Astrocyte of the cerebellum (primary cell): Measurements from ENCODE around the gene ABHD6.
"Not testable (repeated sequence)": the region's sequence is repeated elsewhere in the genome, so short reads cannot be mapped to it uniquely, and the experiment has no call there.

Experiments
- DNase-seq: peaks from one replicate; pipeline ENCODE4 v3.0.0-alpha.2; 2011; ENCODE audit warnings: low read depth
- H3K4me3 ChIP-seq: 2 replicates; pipeline ENCODE4 v1.5.1; 2011; ENCODE audit warnings: mild to moderate bottlenecking, low read depth, low read length, moderate library complexity
- CTCF ChIP-seq: IDR thresholded peaks from 2 replicates; pipeline ENCODE4 v1.5.1; 2012; ENCODE audit warnings: low read length, low read depth, moderate library complexity, mild to moderate bottlenecking; ENCODE audit errors: missing control alignments
- in situ Hi-C: cut with HindIII; loops from 2 replicates; pipeline ENCODE4 v1.10.0; 2017; ENCODE audit warnings: low sequenced_read_pairs

Gene ABHD6

GRCh38 chr3:58287354-58287753 lies 49.8 kb downstream of the ABHD6 start:
- no peak for TF ChIP-seq CTCF
- DNase-seq: no peak
- in situ Hi-C loops: loop anchor here (5.0 kb wide), 1 partner anchor 95 kb away; no protein-coding TSS in a partner anchor
- no peak overlapping the region for H3K4me3 ChIP-seq

DNA sequence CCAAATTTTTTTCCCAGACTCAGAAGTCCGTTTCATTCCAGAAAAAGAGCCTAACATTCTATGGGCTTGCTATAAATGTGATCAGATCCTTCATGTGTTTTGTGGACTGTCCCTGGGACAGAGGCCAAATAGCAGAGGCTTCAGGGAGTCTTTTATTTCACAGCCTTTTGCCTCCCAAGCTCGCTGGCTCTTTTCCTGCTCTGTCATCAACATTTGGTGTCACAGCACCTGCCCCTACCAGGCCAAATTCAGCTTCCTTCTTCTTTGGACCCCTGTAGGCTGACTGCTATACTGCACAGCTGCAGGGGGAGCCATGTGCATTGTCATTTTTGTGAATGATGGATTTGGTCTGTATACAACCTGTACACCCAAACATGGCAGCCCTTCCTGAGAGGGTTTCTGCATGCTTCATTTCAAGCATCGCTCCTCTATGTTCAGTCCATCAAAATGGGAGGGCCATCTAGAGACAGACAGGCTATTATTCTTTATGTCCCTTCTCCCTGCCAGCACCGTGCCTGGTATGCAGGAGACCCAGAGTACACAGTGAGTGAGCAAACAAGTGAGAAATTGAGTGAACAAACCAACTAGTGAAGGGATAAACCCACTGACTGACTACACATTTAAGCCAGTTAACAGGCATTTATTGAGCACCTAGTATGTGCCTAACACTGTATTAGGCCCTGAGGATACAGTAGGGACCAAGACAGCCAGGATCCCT lies 50.6 kb downstream of the ABHD6 start:
- no peak for DNase-seq
- no peak overlapping the region for H3K4me3 ChIP-seq
- peak; percentile 16 for TF ChIP-seq CTCF
- in situ Hi-C loops: loop anchor here (5.0 kb wide), 1 partner anchor 96 kb away; no protein-coding TSS in a partner anchor

GRCh38 chr3:58288964-58289613 lies 51.5 kb downstream of the ABHD6 start:
- in situ Hi-C loops: loop anchor here (5.0 kb wide), 1 partner anchor 97 kb away; no protein-coding TSS in a partner anchor
- H3K4me3 ChIP-seq, DNase-seq: not testable (repeated sequence)

DNA sequence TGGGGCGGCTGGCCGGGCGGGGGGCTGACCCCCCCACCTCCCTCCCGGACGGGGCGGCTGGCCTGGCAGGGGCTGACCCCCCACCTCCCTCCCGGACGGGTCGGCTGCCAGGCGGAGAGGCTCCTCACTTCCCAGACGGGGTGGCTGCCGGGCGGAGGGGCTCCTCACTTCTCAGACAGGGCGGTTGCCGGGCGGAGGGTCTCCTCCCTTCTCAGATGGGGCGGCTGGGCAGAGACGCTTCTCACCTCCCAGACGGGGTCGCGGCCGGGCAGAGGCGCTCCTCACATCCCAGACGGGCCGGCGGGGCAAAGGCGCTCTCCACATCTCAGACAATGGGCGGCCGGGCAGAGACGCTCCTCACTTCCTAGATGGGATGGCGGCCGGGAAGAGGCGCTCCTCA lies 52.9 kb downstream of the ABHD6 start:
- DNase-seq, H3K4me3 ChIP-seq, in situ Hi-C loops: not testable (repeated sequence)

- in situ Hi-C loops: no loop called here
- H3K4me3 ChIP-seq: no peak overlapping the region
- no peak for TF ChIP-seq CTCF
- DNase-seq: no peak
Observed at GRCh38 chr3:58291671-58292338, 54.2 kb downstream of the ABHD6 start.

DNA sequence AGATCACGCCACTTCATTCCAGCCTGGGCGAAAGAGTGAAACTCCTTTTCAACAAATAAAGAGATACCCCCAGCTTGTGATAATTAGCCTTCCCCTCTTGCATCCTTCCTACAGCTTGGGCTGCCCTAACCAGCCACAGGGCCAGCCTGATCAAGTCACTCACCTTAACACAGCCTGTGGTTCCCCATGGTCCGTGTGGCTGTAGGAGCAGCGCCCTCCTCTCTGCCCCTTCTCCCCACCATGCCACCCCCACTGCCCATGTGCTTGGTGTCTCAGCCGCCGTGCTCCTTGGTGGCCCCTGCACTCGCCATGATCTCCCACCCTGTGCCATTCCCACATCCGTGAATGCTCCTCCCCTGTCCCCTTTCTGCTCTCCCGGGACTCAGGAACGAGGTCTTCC lies 55.3 kb downstream of the ABHD6 start:
- H3K4me3 ChIP-seq: no peak overlapping the region
- DNase-seq: no peak
- TF ChIP-seq CTCF: no peak
- in situ Hi-C loops: no loop called here

DNA sequence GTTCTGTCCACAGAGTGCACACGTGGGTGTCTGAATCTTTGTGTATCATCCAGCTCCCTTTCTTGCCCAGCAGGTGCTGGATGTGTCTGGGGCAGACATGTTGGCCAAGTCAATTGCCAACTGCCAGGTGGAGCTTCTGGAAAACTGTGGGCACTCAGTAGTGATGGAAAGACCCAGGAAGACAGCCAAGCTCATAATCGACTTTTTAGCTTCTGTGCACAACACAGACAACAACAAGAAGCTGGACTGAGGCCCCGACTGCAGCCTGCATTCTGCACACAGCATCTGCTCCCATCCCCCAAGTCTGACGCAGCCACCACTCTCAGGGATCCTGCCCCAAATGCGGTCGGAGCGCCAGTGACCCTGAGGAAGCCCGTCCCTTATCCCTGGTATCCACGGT lies 55.9 kb downstream of the ABHD6 start:
- DNase-seq: no peak
- in situ Hi-C loops: no loop called here
- H3K4me3 ChIP-seq: no peak overlapping the region
- TF ChIP-seq CTCF: no peak
